HG03575 (cell line): ENCODE data around the gene DGCR6L.
"Not testable (repeated sequence)": the region's sequence is repeated elsewhere in the genome, so short reads cannot be mapped to it uniquely, and the experiment has no call there.

ENCODE experiments used
- ATAC-seq: cut with Tn5 transposase; IDR thresholded peaks from one replicate; pipeline ENCODE4 v1.9.1; 2021; ENCODE audit not compliant: unreplicated experiment, insufficient number of reproducible peaks, low FRiP score; ENCODE audit errors: extremely low read depth

DGCR6L gene

DNA sequence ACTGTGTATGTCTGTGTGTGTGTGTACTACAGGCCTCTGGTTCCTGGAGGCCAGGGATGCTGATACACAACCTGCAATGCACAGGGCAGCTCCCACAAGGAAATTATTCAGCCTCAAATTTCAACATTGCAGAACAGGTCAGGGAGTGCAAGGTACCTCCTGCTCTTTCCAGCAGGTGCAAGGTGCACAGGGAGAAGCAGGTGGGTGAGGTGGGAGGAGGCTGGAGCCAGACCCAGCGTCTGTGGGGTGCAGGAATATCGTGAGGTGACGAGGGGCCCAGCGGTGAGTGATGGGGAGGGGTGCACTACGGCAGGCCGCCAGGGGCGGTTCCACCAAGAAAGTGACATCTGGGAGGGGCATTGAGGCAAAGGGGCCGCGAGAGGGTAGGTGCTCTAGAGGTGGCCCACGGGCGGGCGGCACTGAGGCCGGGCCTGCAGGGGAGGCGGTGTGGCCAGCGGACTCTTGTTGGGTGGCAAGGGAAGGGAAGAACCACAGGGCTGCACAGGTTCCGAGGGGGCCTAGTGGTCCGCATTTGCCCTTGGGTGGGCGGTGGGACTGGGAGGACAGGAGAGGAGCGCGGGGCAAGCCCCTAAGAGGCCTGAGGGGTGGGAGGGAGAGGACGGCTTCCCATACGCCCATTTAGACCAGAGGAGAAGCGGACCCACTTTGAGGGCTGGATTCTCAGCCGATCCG, 21.6 kb downstream of the DGCR6L start:
- no peak for ATAC-seq

DNA sequence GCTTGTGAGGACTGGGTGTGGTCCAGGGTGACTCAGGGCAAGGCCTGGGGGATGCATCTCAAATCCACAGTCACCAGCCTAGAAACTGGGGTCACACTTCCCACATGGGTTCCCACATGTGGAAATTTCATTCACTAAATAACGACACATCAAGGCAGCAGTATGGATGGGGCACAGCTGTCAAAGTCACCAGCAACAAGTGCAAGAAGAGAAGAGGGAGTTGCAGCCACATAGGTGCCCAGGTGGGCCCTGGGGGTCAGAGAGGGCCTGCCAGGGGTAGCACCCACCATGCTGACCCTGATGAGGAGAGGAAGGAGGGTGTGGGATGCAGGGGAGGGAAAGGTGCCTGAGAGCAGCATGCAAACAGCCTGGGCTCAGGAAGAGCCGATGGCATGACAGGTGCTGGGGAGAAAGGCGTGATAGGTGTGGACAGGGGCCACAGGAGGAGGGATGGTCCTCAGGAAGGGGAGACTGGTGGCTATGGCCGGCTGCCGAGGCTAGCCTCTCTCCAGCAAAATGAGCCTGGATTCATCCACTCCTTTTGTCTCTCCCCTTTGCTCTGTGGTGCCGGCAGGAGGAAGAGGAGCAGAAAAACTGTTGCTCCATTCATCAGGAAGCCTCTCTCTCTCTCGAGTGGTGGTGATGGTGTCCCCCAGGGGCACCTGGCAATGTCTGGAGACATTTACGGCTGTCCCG, 22.3 kb downstream of the DGCR6L start:
- no peak for ATAC-seq

DNA sequence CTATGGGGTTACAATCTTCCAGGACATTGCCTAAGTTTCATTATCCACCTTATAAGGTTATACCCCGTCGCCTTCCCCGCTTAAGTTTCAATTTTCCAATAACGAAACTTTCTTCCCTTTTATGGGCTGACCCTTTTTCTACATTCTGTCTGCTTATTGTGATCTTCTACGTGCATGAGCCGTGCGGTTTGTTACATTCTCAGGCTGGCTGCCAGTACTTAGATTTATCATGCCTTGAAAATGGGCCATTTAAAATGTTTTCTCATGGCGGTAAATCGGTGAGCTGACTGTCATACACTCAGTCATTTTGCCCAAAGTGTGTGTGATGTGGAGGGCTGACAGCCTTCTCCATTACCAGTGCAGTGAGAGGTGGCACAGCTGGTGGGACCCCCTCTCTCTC, 23.3 kb downstream of the DGCR6L start:
- no peak for ATAC-seq

DNA sequence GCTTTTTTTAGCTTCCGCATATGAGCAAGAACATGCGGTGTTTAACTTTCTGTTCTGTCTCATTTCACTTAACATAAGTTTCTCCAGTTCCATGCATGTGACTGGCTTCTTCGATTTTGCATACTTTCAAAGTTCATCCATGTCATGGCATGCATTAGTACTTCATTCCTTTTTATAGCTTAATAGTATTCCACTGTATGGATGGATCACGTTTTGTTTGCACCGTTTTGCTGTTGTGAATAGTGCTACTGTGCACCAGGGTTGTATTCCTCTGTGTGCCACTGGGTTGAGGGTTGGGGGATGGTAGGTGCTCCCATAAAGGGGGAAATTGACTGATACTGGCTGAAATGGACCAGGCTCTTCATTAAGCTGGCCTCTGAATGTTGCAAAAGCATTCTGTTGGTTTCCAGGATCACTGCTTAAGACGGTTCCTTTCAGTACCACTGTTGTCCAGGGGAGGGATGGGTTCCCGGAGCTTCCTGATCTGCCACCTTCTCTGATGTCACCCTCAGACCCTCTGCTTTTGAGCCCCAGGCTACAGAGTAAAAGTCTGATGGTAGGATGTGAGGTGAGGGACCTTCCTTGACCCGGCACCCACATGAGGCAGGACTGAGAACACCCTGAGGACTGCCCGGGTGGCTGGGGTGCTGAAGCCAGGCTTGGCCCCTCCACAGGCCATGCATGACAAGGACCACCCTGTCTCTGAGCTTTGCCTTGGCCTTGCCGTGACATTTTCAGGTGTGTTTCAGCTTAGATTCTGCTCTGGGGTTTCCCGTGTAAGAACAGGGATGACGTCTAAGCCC, 24.4 kb downstream of the DGCR6L start:
- no peak for ATAC-seq

DNA sequence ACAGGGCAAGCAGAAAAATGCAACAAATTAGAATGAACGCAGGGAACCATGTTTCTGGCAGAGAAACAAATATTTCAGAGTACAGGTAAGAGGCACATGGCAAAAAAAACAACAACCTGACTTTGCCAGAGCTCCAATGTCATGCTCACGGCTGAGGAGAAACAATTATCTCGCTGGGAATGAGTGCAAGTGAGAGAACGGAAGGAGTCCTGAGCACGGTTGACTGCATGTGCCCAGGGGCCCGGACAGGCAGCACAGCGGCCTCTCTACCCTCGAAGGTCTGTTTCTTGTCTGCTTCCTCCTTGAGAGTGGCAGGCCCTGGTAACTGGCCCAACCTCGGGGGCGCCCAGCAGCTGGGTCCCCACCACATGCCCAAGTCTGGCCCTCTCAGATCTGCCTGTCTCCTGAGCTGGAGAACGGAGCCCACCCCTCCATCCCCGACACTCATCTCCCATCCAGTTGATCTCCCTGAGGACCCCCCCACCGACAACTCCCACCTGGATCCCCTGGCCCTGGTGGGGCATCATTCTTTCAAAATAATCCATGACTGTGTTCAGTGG, 27.1 kb downstream of the DGCR6L start:
- ATAC-seq, result no peak

DNA sequence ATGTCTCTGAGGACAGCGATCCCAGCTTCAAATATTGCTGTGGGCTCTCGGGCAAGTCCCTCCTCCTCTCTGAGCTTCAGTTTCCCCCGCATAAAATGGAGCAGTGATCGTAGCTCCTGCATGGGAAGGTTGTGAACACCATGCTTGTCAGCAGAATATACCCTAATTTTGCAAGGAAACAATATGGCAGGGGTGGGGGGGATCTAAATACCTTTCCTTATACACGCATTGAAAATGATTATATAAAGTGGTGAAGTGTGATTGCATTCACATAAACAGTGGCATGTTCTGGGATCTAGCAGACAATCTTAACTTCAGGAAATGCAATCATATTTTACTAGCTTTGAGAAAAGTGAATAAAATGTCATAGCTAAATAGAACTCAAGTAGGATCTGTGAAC, 27.8 kb downstream of the DGCR6L start:
- no peak for ATAC-seq

DNA sequence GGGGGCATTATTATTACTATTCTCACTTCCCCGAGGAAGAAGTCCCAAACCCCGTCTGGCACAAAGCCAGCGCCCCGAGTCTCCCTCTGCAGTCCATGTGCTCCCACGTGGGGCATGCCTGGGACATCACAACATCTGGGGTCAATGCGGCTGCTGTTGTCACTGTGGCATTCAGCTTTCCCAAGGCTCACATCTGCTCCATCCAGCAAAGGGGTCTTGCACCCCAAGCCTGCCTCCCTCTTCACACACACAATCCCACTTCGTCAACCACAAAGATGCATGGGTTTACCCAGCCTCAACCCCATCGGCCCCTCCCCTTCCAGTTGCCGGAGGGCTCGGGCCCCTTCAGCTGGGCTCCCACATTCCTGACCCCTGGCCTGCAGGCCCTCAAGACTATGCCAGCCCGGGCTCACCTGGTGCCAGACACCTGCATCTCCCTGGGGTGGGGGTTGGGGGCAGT, 28.2 kb downstream of the DGCR6L start:
- ATAC-seq, result no peak

DNA sequence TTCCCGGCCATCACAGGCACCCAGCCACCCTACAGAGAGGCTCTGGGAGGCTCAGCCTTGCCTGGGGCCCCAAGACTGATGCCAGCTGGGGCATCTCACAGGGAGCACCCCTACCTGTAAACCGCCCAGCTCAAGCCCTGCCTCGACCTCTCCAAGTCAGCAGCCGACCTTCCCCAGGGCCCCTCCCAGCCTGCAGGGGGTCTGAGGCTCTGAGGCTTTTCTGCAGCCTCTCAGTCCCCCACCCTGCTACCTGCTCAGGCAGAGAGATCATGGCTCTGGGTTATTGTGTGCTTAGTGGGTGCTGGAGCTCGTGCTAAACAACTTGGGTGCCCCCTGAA, 28.6 kb downstream of the DGCR6L start:
- no peak for ATAC-seq

DNA sequence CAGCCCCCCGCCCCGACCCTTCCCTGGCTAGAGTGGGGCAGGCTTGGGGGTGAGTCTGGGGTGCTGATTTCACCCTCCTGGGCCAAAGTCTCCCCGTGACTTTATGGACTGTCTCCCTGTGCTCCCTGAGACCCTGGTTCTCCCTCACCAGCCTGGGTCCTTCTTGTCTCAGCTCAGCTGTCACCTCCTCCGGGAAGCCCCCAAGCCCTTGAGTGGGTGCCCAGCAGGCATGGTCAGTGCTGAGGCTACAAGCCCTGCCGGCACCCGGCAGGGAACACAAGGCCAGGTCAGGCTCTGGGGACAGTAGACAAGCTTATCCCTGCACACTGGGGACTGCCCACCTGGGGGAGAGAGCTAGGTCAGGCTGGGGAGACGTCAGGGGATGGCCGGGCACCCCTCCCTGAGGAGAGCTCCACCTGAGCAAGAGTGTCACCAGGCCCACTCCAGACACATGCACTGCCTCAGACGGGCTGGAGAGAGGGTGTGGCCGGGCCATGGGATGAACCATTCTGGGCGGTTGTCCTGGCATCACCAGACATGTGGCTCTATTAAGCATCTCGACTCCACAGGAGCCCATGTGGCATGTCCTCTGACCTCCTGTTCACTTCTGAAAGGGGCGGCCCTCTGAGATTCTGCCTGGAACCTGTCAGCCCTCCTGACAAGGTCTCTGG, 29.1 kb downstream of the DGCR6L start:
- ATAC-seq, result no peak

DNA sequence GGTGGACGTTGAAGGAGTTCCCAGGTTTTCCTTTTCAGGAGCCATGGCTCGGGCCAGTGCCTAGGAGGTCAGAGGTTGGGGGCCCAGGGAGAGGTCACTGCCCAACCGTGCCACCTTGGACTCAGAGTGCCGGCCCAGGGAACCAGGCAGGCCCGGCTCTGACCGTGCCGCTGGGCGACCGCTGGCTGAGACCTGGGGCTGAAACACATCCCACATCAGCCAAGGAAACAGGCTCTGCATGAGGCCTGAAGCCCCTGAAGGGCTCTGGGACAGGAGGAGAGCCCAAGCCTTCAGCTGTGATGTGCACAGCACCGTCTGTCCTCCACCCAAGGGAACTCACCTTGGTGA, 29.8 kb downstream of the DGCR6L start:
- ATAC-seq, result no peak

DNA sequence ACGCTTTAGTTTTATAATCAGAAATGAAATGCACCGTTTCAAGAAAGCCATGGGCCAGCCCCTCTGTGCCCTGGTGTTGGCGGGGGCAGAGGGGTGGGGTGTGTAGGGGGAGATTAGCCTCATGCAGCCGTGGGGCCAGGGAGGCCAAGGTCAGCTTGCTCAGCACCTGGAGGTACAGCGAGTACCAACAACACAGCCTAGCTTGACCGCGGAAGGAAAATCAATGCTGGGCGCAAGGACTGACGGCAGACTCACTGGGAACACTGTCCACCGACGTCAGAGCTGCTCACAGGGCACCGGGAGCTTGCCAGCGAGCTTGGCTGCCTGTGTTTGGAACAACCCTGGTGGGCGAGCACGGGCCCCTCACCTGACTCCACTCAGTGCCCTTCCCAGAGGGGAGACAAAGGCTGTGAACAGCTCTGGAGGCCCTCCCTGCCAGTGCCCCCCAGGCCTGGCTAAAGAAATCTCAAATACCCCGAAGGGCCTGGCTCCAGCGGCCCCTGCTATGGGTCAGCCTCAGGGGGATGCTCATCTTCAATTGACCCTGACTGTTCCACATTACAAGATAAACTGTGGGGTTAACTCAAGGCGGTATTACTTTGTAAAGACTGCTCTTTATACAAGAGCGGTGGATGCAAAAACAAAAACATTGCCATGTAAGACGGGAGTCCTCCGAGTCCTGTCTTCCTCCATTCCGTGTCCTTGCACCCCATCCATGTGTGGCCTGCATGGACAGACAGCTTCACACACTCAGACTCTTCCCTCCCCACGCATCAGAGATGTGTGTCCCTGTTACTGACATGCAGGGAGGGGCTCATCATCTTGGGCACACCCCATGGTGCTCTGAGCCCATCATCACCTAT, 30.4 kb downstream of the DGCR6L start:
- ATAC-seq, result not testable (repeated sequence)

DNA sequence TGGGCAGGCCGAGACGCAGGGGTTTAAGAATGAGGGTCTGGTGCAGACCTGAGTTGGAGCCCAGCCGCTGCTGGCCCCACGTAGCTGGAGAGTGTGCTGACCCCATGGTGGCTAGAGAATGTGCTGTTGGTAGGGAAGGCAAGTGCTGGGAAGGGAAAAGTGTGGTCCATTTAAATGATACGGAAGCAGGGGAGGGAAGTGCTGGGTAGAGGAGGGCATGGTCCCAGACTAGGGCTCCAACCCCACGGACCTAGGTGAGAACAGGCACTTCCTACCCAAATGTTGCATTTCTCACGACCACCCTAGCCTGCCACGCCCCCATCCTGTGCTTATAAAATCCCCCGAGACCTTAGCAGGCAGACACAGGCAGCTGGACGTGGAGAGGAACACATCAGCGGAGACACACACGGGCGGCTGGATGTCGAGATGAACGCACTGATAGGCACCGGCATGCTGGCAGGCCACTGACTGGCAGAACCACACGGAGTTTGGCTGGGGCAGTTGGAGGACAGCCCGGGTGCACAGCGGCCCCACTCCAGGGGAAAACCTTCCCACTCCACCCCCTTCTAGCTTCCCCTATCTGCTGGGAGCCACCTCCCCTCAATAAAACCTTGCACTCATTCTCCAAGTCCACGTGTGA, 33.0 kb downstream of the DGCR6L start:
- ATAC-seq, result not testable (repeated sequence)

DNA sequence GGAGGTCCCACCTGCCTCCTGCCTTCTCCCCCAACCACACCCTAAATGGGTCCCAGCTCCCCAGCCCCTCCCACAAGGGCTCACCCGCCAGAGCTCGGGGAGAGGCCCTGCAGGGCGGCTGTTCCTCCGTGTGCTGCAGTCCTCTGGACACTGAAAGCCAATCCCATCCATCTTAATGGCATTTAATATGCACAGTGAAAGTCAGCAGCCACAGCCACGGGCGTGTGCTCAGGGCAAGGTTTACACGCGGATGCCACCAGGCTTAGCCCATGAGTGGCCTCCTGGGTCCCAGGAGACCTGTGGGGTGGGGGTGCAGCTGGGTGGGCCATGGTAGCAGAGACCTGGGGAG, 33.6 kb downstream of the DGCR6L start:
- not testable (repeated sequence) for ATAC-seq

DNA sequence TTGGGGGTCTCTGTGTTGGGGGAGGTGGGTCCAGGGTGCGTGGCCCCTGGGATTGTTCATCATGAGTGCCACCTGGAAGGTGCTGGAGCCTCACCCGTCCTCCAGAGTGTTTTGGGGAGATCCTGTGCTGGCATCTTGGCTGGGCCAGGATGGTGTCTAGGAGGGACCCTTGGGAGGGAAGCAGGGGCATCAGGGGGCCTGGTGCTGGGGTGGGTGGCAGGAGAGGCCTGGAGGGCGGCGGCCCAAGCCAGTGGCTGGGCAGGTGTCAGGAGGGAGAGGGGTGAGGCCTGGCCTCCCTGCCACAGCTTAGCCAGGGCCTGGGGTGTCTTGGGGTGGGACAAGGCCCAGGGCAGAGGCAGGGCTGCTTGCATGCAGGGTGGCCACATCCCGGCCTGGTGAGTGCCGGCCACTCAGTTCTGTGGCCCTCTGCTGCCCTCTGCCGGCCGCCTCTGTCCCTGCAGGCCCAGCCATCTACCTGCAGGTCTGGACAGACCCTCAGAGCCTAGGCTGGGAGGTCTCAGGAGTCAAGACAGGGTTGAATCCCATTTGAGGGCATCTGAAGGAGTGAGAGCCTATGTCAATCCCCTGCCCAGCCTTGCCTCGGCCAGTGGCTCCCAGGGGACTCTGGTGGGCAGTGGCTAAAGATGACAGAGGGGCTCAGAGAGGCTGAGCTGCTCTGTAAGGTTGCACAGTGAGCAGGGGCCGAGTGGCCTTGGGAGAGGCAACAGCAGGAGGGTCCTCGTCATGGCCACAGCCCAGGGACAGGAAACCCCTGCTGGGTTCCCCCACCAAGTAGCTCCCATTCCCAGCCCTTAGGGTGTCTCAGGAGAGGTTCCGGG, 34.2 kb downstream of the DGCR6L start:
- ATAC-seq, result not testable (repeated sequence)

DNA sequence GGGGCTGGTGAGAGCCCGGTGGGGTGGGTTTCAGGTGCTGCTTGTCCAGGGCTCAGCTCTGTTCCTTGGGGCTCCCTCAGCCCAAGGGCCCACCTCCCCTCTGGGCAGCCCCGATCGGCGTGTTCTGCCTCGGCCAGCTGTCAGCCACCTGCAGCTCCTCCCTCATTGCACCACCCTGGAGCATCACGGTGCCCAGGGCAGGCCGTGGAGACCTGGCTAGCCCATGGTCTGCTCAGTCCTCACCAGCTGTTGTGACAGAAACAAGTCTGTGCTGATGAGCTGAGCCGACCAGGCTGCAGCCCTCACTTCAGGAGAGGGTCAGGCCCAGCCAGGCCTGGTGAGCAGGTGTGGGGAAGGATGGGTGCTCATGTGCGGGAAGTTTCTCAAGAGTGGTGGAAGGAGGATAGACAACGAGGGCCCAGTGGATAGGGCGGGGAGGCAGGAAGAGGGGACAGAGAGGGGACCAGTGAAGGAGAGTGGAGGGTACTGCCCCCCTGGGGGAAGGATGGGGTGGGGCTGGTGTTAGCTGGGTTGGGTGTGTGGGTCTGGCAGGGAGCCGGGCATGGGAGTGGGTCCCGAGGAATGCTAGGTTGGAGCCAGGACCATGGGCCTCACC, 35.3 kb downstream of the DGCR6L start:
- ATAC-seq, result no peak

DNA sequence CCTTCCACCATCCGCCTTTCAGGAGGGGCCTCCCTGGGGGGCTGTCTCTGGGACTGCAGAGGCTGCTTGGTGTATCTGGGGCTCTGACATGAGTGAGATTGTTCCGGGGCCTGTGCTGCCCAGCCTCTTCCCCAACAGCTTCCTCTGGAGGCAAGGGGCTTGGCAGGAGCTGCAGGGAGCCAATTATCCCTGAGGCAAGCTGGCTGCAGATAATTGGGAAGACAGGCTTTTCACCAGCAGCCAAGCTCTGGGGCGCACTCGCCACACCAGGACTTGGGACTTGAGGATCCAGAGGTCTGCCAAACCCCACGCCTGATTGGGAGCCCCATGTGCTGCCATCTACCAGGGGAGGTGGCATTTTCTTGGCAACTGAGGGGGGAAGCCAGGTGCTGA, 36.2 kb downstream of the DGCR6L start:
- ATAC-seq, result no peak
